OCI-LY1 (cell line): Measurements from ENCODE around the gene SNCB.

Experiments used
- H2AFZ ChIP-seq: fragments of 200-600 bp; sonication (generic), shearing (Covaris generic); 2 replicates; pipeline ENCODE4 v1.6.0; 2014; ENCODE audit warnings: antibody characterized with exemption, mild to moderate bottlenecking, low read length
- H3F3A ChIP-seq: fragments of 200-600 bp; sonication (generic), shearing (Covaris generic); 2 replicates; pipeline ENCODE4 v1.6.0; 2014; ENCODE audit warnings: mild to moderate bottlenecking, antibody characterized with exemption, low read length, moderate library complexity; ENCODE audit not compliant: insufficient read depth
- H3K27ac ChIP-seq: fragments of 200-600 bp; sonication (generic); 2 replicates; pipeline ENCODE4 v1.5.1; 2014; ENCODE audit warnings: low read length, mixed run types, mild to moderate bottlenecking, low read depth; ENCODE audit not compliant: poor library complexity, severe bottlenecking
- H3K27me3 ChIP-seq: fragments of 200-600 bp; sonication (generic); 2 replicates; pipeline ENCODE4 v1.6.0; 2014; ENCODE audit warnings: antibody characterized with exemption, mild to moderate bottlenecking, low read length, moderate library complexity; ENCODE audit not compliant: insufficient read depth
- H3K36me3 ChIP-seq: fragments of 200-600 bp; sonication (generic); 2 replicates; pipeline ENCODE4 v1.6.1; 2014; ENCODE audit warnings: mild to moderate bottlenecking, antibody characterized with exemption, low read length, moderate library complexity, mixed read lengths; ENCODE audit not compliant: insufficient read depth
- H3K4me1 ChIP-seq: fragments of 200-600 bp; sonication (generic); 2 replicates; pipeline ENCODE4 v1.5.1; 2014; ENCODE audit warnings: mild to moderate bottlenecking, low read length, moderate library complexity; ENCODE audit not compliant: insufficient read depth, severe bottlenecking
- H3K4me2 ChIP-seq: fragments of 200-600 bp; sonication (generic), shearing (Covaris generic); 2 replicates; pipeline ENCODE4 v1.6.1; 2014; ENCODE audit warnings: low read length
- H3K4me3 ChIP-seq: fragments of 200-600 bp; sonication (generic); 2 replicates; pipeline ENCODE4 v1.5.1; 2014; ENCODE audit warnings: low read length, low read depth, mild to moderate bottlenecking, mixed read lengths; ENCODE audit not compliant: poor library complexity, severe bottlenecking
- H3K79me2 ChIP-seq: fragments of 200-600 bp; shearing (Covaris generic); 2 replicates; pipeline ENCODE4 v1.6.1; 2016; ENCODE audit warnings: mixed run types, low read length, mixed read lengths; ENCODE audit not compliant: insufficient read depth
- H3K9ac ChIP-seq: fragments of 200-600 bp; sonication (generic), shearing (Covaris generic); 2 replicates; pipeline ENCODE4 v1.6.1; 2014; ENCODE audit warnings: mild to moderate bottlenecking, low read length, mixed read lengths
- H3K9me2 ChIP-seq: fragments of 200-600 bp; sonication (generic), shearing (Covaris generic); 2 replicates; pipeline ENCODE4 v1.6.1; 2014; ENCODE audit warnings: low read depth, mild to moderate bottlenecking, low read length, mixed read lengths
- H3K9me3 ChIP-seq: fragments of 200-600 bp; shearing (Covaris generic); 2 replicates; pipeline ENCODE4 v1.6.1; 2014; ENCODE audit warnings: low read length, mixed read lengths
- H4K20me1 ChIP-seq: fragments of 200-600 bp; sonication (generic), shearing (Covaris generic); 2 replicates; pipeline ENCODE4 v1.6.0; 2016; ENCODE audit warnings: mild to moderate bottlenecking, low read length; ENCODE audit not compliant: insufficient read depth
- CTCF ChIP-seq: fragments of 200-600 bp; sonication (generic), shearing (Covaris generic); IDR thresholded peaks from 2 replicates; pipeline ENCODE4 v1.5.1; 2017; ENCODE audit warnings: mild to moderate bottlenecking, antibody characterized with exemption, low read length, moderate library complexity, mixed read lengths
- EZH2 ChIP-seq: fragments of 200-600 bp; sonication (generic), shearing (Covaris generic); IDR thresholded peaks from 2 replicates; pipeline ENCODE4 v1.8.0; 2017; ENCODE audit warnings: borderline replicate concordance, mixed run types, mild to moderate bottlenecking, antibody characterized with exemption, low read length, moderate library complexity, mixed read lengths

Gene SNCB

DNA sequence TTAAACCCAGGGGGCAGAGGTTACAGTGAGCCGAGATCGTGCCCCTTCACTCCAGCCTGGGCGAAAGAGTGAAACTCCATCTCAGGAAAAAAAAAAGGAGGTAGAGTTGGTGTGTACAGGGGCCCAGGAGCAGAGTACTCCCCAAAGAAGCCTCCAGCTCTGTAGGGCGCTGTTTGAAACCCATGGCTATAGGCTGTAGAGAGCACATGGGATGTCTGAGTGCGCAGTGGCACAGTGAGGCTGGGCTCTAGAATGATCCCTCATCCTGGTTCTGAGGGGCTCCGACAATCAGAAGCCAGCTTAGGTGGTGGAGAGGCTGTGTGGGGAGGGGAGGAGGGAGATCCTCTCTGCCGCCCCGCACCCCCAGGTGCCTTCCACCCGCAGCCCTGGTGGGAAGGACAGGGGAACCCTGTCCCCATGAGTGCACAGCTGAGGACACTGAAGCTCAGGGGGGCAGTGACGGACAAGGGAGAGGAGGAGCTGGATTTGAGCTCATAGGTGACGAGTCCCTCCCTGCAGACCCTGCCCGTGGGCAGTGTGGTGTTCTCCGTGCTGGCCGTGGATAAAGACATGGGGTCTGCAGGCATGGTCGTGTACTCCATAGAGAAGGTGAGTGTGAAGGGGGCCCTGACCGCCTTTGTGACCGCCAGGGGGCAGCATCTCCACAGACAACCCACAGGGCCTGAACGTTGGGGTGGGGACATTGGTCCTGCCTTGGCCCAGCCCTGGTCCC, 56.6 kb downstream of the SNCB start:
- Histone ChIP-seq H3K9me3 (no peaks in the 10 kb centered on the region), H3K4me1 (no peaks in the 10 kb centered on the region), H3K9me2 (no peaks in the 10 kb centered on the region), H3K27me3 (no peaks in the 10 kb centered on the region), H3K36me3 (no peaks in the 10 kb centered on the region), H3K4me2 (no peak overlapping the region), H3K4me3 (no peak overlapping the region), H3K27ac (no peak overlapping the region), H2AFZ (no peak overlapping the region), H3F3A (no peaks in the 10 kb centered on the region), H3K79me2 (no peaks in the 10 kb centered on the region), H4K20me1 (no peaks in the 10 kb centered on the region), H3K9ac (no peak overlapping the region)
- TF ChIP-seq EZH2, result no peak
- peak; percentile 85 for TF ChIP-seq CTCF
